HepG2 (cell line): ENCODE results near the gene GALNT11. TPM values are rescaled to one million over a fixed set of nuclear protein-coding genes. Genes with fewer than 3 reads are reported as not detected.
"Not testable (repeated sequence)": the region's sequence is repeated elsewhere in the genome, so short reads cannot be mapped to it uniquely, and the experiment has no call there.

Experiments
- BCL6 ChIP-seq: IDR thresholded peaks from 2 replicates; pipeline ENCODE4 v1.6.1; 2016; ENCODE audit warnings: missing genetic modification reagents, missing compliant biosample characterization
- FOXA1 ChIP-seq, 2 experiments: fragments of 450-650 bp in 1 of 2; sonication (generic) in 1 of 2; formaldehyde crosslinking in 1 of 2; IDR thresholded peaks; 2 replicates each; pipeline versions ENCODE4 v1.4.0 to v1.6.1; 2016 to 2020; ENCODE audit warnings: missing genetic modification reagents in 1 of 2
- FOXA3 ChIP-seq: IDR thresholded peaks from 2 replicates; pipeline ENCODE4 v1.6.1; 2016; ENCODE audit warnings: missing genetic modification reagents, missing compliant biosample characterization
- FOXK1 ChIP-seq: sonication (generic); formaldehyde crosslinking; IDR thresholded peaks from 2 replicates; pipeline ENCODE4 v1.4.0; 2020; ENCODE audit warnings: low read depth, missing genetic modification reagents, borderline replicate concordance
- GATAD2A ChIP-seq: IDR thresholded peaks from 2 replicates; pipeline ENCODE4 v1.6.1; 2016
- HOXA3 ChIP-seq: sonication (generic); formaldehyde crosslinking; IDR thresholded peaks from 2 replicates; pipeline ENCODE4 v1.5.0; 2020; ENCODE audit warnings: missing genetic modification reagents
- KAT7 ChIP-seq: IDR thresholded peaks from 2 replicates; pipeline ENCODE4 v1.6.1; 2018; ENCODE audit warnings: borderline replicate concordance, missing compliant biosample characterization
- POGZ ChIP-seq: sonication (generic); formaldehyde crosslinking; IDR thresholded peaks from 2 replicates; pipeline ENCODE4 v1.4.0; 2020; ENCODE audit warnings: mild to moderate bottlenecking, missing genetic modification reagents
- SALL1 ChIP-seq: sonication (generic); formaldehyde crosslinking; IDR thresholded peaks from 2 replicates; pipeline ENCODE4 v1.8.0; 2022; ENCODE audit warnings: mild to moderate bottlenecking, missing genetic modification reagents
- SOX13 ChIP-seq, 3 experiments: fragments of 450-650 bp in 1 of 3; sonication (generic) in 1 of 3; formaldehyde crosslinking in 1 of 3; IDR thresholded peaks in 2 of 3; conservative IDR thresholded peaks in 1 of 3; 2 replicates each; pipeline versions ENCODE4 v1.5.0 to v1.6.1; 2016 to 2020; ENCODE audit warnings: antibody characterized with exemption in 1 of 3, mild to moderate bottlenecking in 1 of 3, missing compliant biosample characterization in 1 of 3, missing genetic modification reagents in 1 of 3, moderate library complexity in 1 of 3
- ZBTB33 ChIP-seq: sonication (generic); formaldehyde crosslinking; IDR thresholded peaks from 2 replicates; pipeline ENCODE4 v1.4.0; 2020; ENCODE audit warnings: missing genetic modification reagents
- ZMYM4 ChIP-seq: sonication (generic); formaldehyde crosslinking; IDR thresholded peaks from 2 replicates; pipeline ENCODE4 v1.8.1; 2023; ENCODE audit warnings: mild to moderate bottlenecking, missing genetic modification reagents
- ZNF350 ChIP-seq: sonication (generic); formaldehyde crosslinking; IDR thresholded peaks from 2 replicates; pipeline ENCODE4 v1.4.0; 2020; ENCODE audit warnings: mild to moderate bottlenecking, low read depth, missing genetic modification reagents, borderline replicate concordance
- ZNF501 ChIP-seq: sonication (generic); formaldehyde crosslinking; IDR thresholded peaks from 2 replicates; pipeline ENCODE4 v1.5.1; 2020; ENCODE audit warnings: mild to moderate bottlenecking, moderate library complexity, missing genetic modification reagents
- ZNF589 ChIP-seq: sonication (generic); formaldehyde crosslinking; conservative IDR thresholded peaks from 2 replicates; pipeline ENCODE4 v1.8.0; 2022; ENCODE audit warnings: mild to moderate bottlenecking, moderate library complexity, missing genetic modification reagents
- polyA plus RNA-seq, 8 experiments: library from polyadenylated mRNA; depleted of rRNA in 3 of 8; stranded (reverse) in 7 of 8; unstranded in 1 of 8; fragments of >200 nt; fragmentation: Illumina TruSeq in 4 of 8; extraction: Trizol in 4 of 8; gene quantifications; 2 replicates each; pipeline versions ENCODE4 v1.2.1 to v1.2.3, GENCODE V29; 2011 to 2016; ENCODE audit warnings: low read depth in 4 of 8, missing spikeins in 1 of 8, mixed read lengths in 1 of 8; ENCODE audit not compliant: insufficient read depth in 1 of 8
- total RNA-seq, 5 experiments: library from RNA; depleted of rRNA; stranded (reverse); fragments of >200 nt; fragmentation: Illumina TruSeq; extraction: Trizol; gene quantifications; 2 replicates each; pipeline ENCODE4 v1.2.3, GENCODE V29; 2016; ENCODE audit warnings: low read depth in 1 of 5
- TF ChIP-seq, protein P1 (sequence below): IDR thresholded peaks from 2 replicates; pipeline ENCODE4 v1.4.0; 2020; ENCODE audit warnings: mild to moderate bottlenecking, missing genetic modification reagents
- TF ChIP-seq, protein P2 (sequence below): sonication (generic); formaldehyde crosslinking; IDR thresholded peaks from 2 replicates; pipeline ENCODE4 v1.4.0; 2020; ENCODE audit warnings: missing genetic modification reagents, mild to moderate bottlenecking, borderline replicate concordance
- TF ChIP-seq, protein P3 (sequence below): IDR thresholded peaks from 2 replicates; pipeline ENCODE4 v1.6.1; 2016; ENCODE audit warnings: low read depth

Gene GALNT11
- total and polyA plus RNA-seq, 2 of the 13 experiments (the other 11 are each of a cell fraction or from before 2014, with no cell fraction given): 9.3 to 16.3 TPM

GRCh38 chr7:152065800-152066344 is 40.4 kb downstream of the GALNT11 start (continued):
- TF ChIP-seq HOXA3: peak; percentile 38; the same call in 1 of the 2 replicates
- TF ChIP-seq, protein P1, sequence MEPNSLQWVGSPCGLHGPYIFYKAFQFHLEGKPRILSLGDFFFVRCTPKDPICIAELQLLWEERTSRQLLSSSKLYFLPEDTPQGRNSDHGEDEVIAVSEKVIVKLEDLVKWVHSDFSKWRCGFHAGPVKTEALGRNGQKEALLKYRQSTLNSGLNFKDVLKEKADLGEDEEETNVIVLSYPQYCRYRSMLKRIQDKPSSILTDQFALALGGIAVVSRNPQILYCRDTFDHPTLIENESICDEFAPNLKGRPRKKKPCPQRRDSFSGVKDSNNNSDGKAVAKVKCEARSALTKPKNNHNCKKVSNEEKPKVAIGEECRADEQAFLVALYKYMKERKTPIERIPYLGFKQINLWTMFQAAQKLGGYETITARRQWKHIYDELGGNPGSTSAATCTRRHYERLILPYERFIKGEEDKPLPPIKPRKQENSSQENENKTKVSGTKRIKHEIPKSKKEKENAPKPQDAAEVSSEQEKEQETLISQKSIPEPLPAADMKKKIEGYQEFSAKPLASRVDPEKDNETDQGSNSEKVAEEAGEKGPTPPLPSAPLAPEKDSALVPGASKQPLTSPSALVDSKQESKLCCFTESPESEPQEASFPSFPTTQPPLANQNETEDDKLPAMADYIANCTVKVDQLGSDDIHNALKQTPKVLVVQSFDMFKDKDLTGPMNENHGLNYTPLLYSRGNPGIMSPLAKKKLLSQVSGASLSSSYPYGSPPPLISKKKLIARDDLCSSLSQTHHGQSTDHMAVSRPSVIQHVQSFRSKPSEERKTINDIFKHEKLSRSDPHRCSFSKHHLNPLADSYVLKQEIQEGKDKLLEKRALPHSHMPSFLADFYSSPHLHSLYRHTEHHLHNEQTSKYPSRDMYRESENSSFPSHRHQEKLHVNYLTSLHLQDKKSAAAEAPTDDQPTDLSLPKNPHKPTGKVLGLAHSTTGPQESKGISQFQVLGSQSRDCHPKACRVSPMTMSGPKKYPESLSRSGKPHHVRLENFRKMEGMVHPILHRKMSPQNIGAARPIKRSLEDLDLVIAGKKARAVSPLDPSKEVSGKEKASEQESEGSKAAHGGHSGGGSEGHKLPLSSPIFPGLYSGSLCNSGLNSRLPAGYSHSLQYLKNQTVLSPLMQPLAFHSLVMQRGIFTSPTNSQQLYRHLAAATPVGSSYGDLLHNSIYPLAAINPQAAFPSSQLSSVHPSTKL: peak; percentile 70; the same call in 1 of the 2 replicates
- peak; percentile 57 for TF ChIP-seq ZBTB33
- TF ChIP-seq ZMYM4 (CRISPR knock-in tag): peak; percentile 63; the same call in 1 of the 2 replicates
- peak; percentile 66 for TF ChIP-seq BCL6 (CRISPR knock-in tag)
- not testable (repeated sequence) for TF ChIP-seq SOX13, FOXA1 (IDR thresholded peaks at IDR 0.05)
- TF ChIP-seq SOX13 (CRISPR knock-in tag; conservative IDR thresholded peaks at IDR 0.05 in 1 of 2, IDR thresholded peaks at IDR 0.05 in 1 of 2): peak in 1 of 2 experiments; percentile 17; a peak in 1 of 4 replicates
- 0 out of 2 replicates have a peak, but pooled peaks have one; percentile 21 for TF ChIP-seq ZNF350 (CRISPR knock-in tag)
- TF ChIP-seq, protein P2, sequence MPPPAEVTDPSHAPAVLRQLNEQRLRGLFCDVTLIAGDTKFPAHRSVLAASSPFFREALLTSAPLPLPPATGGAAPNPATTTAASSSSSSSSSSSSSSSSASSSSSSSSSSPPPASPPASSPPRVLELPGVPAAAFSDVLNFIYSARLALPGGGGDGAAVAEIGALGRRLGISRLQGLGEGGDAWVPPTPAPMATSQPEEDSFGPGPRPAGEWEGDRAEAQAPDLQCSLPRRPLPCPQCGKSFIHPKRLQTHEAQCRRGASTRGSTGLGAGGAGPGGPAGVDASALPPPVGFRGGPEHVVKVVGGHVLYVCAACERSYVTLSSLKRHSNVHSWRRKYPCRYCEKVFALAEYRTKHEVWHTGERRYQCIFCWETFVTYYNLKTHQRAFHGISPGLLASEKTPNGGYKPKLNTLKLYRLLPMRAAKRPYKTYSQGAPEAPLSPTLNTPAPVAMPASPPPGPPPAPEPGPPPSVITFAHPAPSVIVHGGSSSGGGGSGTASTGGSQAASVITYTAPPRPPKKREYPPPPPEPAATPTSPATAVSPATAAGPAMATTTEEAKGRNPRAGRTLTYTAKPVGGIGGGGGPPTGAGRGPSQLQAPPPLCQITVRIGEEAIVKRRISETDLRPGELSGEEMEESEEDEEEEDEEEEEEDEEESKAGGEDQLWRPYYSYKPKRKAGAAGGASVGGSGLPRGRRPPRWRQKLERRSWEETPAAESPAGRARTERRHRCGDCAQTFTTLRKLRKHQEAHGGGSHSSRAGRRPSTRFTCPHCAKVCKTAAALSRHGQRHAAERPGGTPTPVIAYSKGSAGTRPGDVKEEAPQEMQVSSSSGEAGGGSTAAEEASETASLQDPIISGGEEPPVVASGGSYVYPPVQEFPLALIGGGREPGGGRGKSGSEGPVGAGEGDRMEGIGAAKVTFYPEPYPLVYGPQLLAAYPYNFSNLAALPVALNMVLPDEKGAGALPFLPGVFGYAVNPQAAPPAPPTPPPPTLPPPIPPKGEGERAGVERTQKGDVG (CRISPR knock-in tag): peak; percentile 83; the same call in 1 of the 2 replicates
- peak; percentile 50; the same call in 1 of the 2 replicates for TF ChIP-seq SALL1 (CRISPR knock-in tag)
- TF ChIP-seq, protein P3, sequence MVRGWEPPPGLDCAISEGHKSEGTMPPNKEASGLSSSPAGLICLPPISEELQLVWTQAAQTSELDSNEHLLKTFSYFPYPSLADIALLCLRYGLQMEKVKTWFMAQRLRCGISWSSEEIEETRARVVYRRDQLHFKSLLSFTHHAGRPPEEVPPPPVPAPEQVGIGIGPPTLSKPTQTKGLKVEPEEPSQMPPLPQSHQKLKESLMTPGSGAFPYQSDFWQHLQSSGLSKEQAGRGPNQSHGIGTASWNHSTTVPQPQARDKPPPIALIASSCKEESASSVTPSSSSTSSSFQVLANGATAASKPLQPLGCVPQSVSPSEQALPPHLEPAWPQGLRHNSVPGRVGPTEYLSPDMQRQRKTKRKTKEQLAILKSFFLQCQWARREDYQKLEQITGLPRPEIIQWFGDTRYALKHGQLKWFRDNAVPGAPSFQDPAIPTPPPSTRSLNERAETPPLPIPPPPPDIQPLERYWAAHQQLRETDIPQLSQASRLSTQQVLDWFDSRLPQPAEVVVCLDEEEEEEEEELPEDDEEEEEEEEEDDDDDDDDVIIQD (CRISPR knock-in tag): peak; percentile 25; the same call in 1 of the 2 replicates
- TF ChIP-seq GATAD2A (CRISPR knock-in tag): peak; percentile 36; the same call in 1 of the 2 replicates
- 0 out of 2 replicates have a peak, but pooled peaks have one; percentile 29 for TF ChIP-seq KAT7 (CRISPR knock-in tag)
- 0 out of 2 replicates have a peak, but pooled peaks have one; percentile 13 for TF ChIP-seq ZNF589 (CRISPR knock-in tag)
- TF ChIP-seq POGZ (CRISPR knock-in tag): peak; percentile 63
- TF ChIP-seq FOXA1 (CRISPR knock-in tag; IDR thresholded peaks at IDR 0.05): peak; percentile 80
- peak; percentile 41; the same call in 1 of the 2 replicates for TF ChIP-seq FOXK1 (CRISPR knock-in tag)
- 0 out of 2 replicates have a peak, but pooled peaks have one; percentile 39 for TF ChIP-seq ZNF501
- peak; percentile 58 for TF ChIP-seq FOXA3 (CRISPR knock-in tag)
